GM12875 (cell line): ENCODE measurements around the gene SYNPO2L.

Experiments used
- H3K4me3 ChIP-seq: one replicate; pipeline ENCODE4 v1.5.1; 2011; ENCODE audit warnings: low read depth, low read length, control low read depth
- CTCF ChIP-seq: IDR thresholded peaks from 2 replicates; pipeline ENCODE4 v1.5.1; 2011; ENCODE audit warnings: low read depth, mild to moderate bottlenecking, control low read depth, inconsistent platforms, low read length, moderate library complexity, borderline replicate concordance; ENCODE audit not compliant: insufficient read depth

Gene SYNPO2L

GRCh38 chr10:73643362-73643761 is 12.5 kb downstream of the SYNPO2L start:
- TF ChIP-seq CTCF, result no peak
- H3K4me3 ChIP-seq, result no peak overlapping the region

GRCh38 chr10:73641328-73642060 is 14.3 kb downstream of the SYNPO2L start, which contains the start of gene MYOZ1:
MYOZ1 (minus strand) TSS chr10:73641474; CDS start chr10:73640017, 1,457 bp downstream.
- no peak within 1 kb of the TSS for H3K4me3 ChIP-seq
- TF ChIP-seq CTCF, result no peak

GRCh38 chr10:73639286-73639685 is 16.5 kb downstream of the SYNPO2L start:
- no peak overlapping the region for H3K4me3 ChIP-seq
- no peak for TF ChIP-seq CTCF

- H3K4me3 ChIP-seq, result no peak overlapping the region
- TF ChIP-seq CTCF, result no peak
Measured at GRCh38 chr10:73635781-73636180, 20.0 kb downstream of the SYNPO2L start.

- TF ChIP-seq CTCF, result no peak
Measured at GRCh38 chr10:73634421-73634820, 21.4 kb downstream of the SYNPO2L start.

GRCh38 chr10:73629165-73629564 is 26.7 kb downstream of the SYNPO2L start:
- H3K4me3 ChIP-seq, result no peak overlapping the region
- TF ChIP-seq CTCF, result no peak

More at GRCh38 chr10:73634421-73634820, 21.4 kb downstream of the SYNPO2L start:
- no peak overlapping the region for H3K4me3 ChIP-seq

GRCh38 chr10:73628405-73628804 is 27.4 kb downstream of the SYNPO2L start:
- no peak overlapping the region for H3K4me3 ChIP-seq
- no peak for TF ChIP-seq CTCF
